Non-pigmented ciliary epithelial cell (primary cell): ENCODE results near the gene ATF5.

Experiments
- DNase-seq: peaks from one replicate; pipeline ENCODE4 v3.0.0-alpha.2; 2010; ENCODE audit warnings: low read depth

ATF5 gene

GRCh38 chr19:49894879-49895565, 34.0 kb upstream of the ATF5 start:
- no peak for DNase-seq

- no peak for DNase-seq
Observed at GRCh38 chr19:49895566-49896297, 33.3 kb upstream of the ATF5 start.

- DNase-seq, result no peak
Observed at GRCh38 chr19:49896863-49897621, 32.0 kb upstream of the ATF5 start, which contains the start of gene IL4I1. TSS of gene IL4I1 (minus strand) at chr19:49896887. CDS start at chr19:49896160, 727 bp downstream.

- DNase-seq, result no peak
Observed at GRCh38 chr19:49904136-49904535, 24.9 kb upstream of the ATF5 start.

GRCh38 chr19:49906879-49907564, 22.0 kb upstream of the ATF5 start:
- no peak for DNase-seq

- no peak for DNase-seq
Observed at GRCh38 chr19:49907745-49908446, 21.1 kb upstream of the ATF5 start.

GRCh38 chr19:49908480-49909420, 20.3 kb upstream of the ATF5 start:
- DNase-seq, result no peak

- DNase-seq, result no peak
Observed at GRCh38 chr19:49910179-49910578, 18.8 kb upstream of the ATF5 start.

- no peak for DNase-seq
Observed at GRCh38 chr19:49911381-49912145, 17.4 kb upstream of the ATF5 start.

- DNase-seq, result no peak
Observed at GRCh38 chr19:49912965-49913685, 15.9 kb upstream of the ATF5 start.

GRCh38 chr19:49913720-49914119, 15.3 kb upstream of the ATF5 start:
- DNase-seq, result no peak

- no peak for DNase-seq
Observed at GRCh38 chr19:49915271-49915670, 13.7 kb upstream of the ATF5 start.

GRCh38 chr19:49916839-49917733, 11.9 kb upstream of the ATF5 start:
- DNase-seq, result no peak

- DNase-seq, result no peak
Observed at GRCh38 chr19:49918089-49918488, 10.9 kb upstream of the ATF5 start.

- DNase-seq, result no peak
Observed at GRCh38 chr19:49920624-49921363, 8.2 kb upstream of the ATF5 start.

GRCh38 chr19:49921871-49922795, 6.9 kb upstream of the ATF5 start:
- peak; percentile 31 for DNase-seq
